Osteoblast (primary cell): ENCODE results near the gene DEGS1. TPM values are rescaled to one million over a fixed set of nuclear protein-coding genes. Genes with fewer than 3 reads are reported as not detected.

Source experiments
- DNase-seq: peaks from one replicate; pipeline ENCODE4 v3.0.0; 2011; ENCODE audit warnings: low spot score, mixed read lengths; ENCODE audit not compliant: insufficient read length; ENCODE audit errors: missing footprints
- H2AFZ ChIP-seq: 2 replicates; pipeline ENCODE4 v1.6.0; 2011; ENCODE audit warnings: mild to moderate bottlenecking, low read length
- H3K27ac ChIP-seq: 2 replicates; pipeline ENCODE4 v1.5.1; 2011; ENCODE audit warnings: mild to moderate bottlenecking, low read depth, low read length, moderate library complexity
- H3K27me3 ChIP-seq: 2 replicates; pipeline ENCODE4 v1.6.0; 2012; ENCODE audit warnings: mild to moderate bottlenecking, control low read depth, inconsistent platforms, low read length, moderate library complexity; ENCODE audit not compliant: insufficient read depth
- H3K36me3 ChIP-seq: 2 replicates; pipeline ENCODE4 v1.5.1; 2011; ENCODE audit warnings: mild to moderate bottlenecking, low read length, control low read depth, moderate library complexity; ENCODE audit not compliant: insufficient read depth
- H3K4me1 ChIP-seq: 2 replicates; pipeline ENCODE4 v1.5.1; 2011; ENCODE audit warnings: mild to moderate bottlenecking, low read length, control low read depth, moderate library complexity; ENCODE audit not compliant: insufficient read depth
- H3K4me2 ChIP-seq: 2 replicates; pipeline ENCODE4 v1.6.0; 2011; ENCODE audit warnings: mild to moderate bottlenecking, low read length; ENCODE audit not compliant: insufficient read depth
- H3K4me3 ChIP-seq: fragments of 200-600 bp; sonication (generic); 3 replicates; pipeline ENCODE4 v1.5.1; 2012; ENCODE audit warnings: mild to moderate bottlenecking, low read length, inconsistent platforms; ENCODE audit not compliant: insufficient read depth
- H3K79me2 ChIP-seq: 2 replicates; pipeline ENCODE4 v1.6.0; 2012; ENCODE audit warnings: mild to moderate bottlenecking, low read length, control low read depth, inconsistent platforms; ENCODE audit not compliant: insufficient read depth
- H3K9me3 ChIP-seq: 2 replicates; pipeline ENCODE4 v1.5.1; 2011; ENCODE audit warnings: low read depth, low read length, control low read depth
- H4K20me1 ChIP-seq: 2 replicates; pipeline ENCODE4 v1.6.0; 2012; ENCODE audit warnings: mild to moderate bottlenecking, low read length, control low read depth; ENCODE audit not compliant: insufficient read depth
- CTCF ChIP-seq: IDR thresholded peaks from 2 replicates; pipeline ENCODE4 v1.5.1; 2011; ENCODE audit warnings: mild to moderate bottlenecking, low read depth, low read length, moderate library complexity; ENCODE audit errors: extremely low read depth
- small RNA-seq: library from RNA; depleted of rRNA; stranded (forward); fragments of <200 nt; gene quantifications from one replicate; pipeline ENCODE3, GENCODE V24; 2012
- total RNA-seq: library from RNA; depleted of rRNA; stranded (reverse); fragments of >200 nt; gene quantifications from 2 replicates; pipeline ENCODE4 v1.2.3, GENCODE V29; 2012

DEGS1 gene
- total RNA-seq, 1 donor = 85.0 TPM

GRCh38 chr1:224238212-224238611 is 55.2 kb downstream of the DEGS1 start:
- TF ChIP-seq CTCF = no peak
- Histone ChIP-seq H3K27ac (no peak overlapping the region), H3K27me3 (no peaks in the 10 kb centered on the region), H2AFZ (no peak overlapping the region), H3K36me3 (peaks cover 14% of the 10 kb centered on the region), H3K79me2 (no peaks in the 10 kb centered on the region), H3K9me3 (no peaks in the 10 kb centered on the region), H3K4me3 (no peak overlapping the region), H4K20me1 (no peaks in the 10 kb centered on the region), H3K4me1 (no peaks in the 10 kb centered on the region), H3K4me2 (no peak overlapping the region)
- DNase-seq = no peak

- H3K9me3 ChIP-seq = no peaks in the 10 kb centered on the region
- no peaks in the 10 kb centered on the region for H3K79me2 ChIP-seq
- no peak overlapping the region for H3K4me3 ChIP-seq
- peaks cover 13% of the 10 kb centered on the region for H3K36me3 ChIP-seq
- H3K4me1 ChIP-seq = no peaks in the 10 kb centered on the region
- no peak overlapping the region for H2AFZ ChIP-seq
- DNase-seq = no peak
- no peak overlapping the region for H3K27ac ChIP-seq
- H3K4me2 ChIP-seq = no peak overlapping the region
- H4K20me1 ChIP-seq = no peaks in the 10 kb centered on the region
- no peak for TF ChIP-seq CTCF
- no peaks in the 10 kb centered on the region for H3K27me3 ChIP-seq
Measured at GRCh38 chr1:224238756-224239155, 55.7 kb downstream of the DEGS1 start.

Small RNAs within 50 kb of the gene (small RNA-seq; reads per million reads assigned to genes)
- gene AC092809.3 = not detected
- not detected for gene RF00139

Other genes starting within 250 kb of the DEGS1 start
- 35.5 and 36.5 TPM in 2 replicates for gene FBXO28, start 69.1 kb upstream of the DEGS1 start, total RNA-seq
- gene NVL, start 146.9 kb downstream of the DEGS1 start, total RNA-seq = 20.6 and 23.9 TPM in 2 replicates
- gene CNIH4, start 173.6 kb downstream of the DEGS1 start, total RNA-seq = 36.2 and 46.3 TPM in 2 replicates